PFSK-1 (cell line): Measurements from ENCODE around the gene WDR11.

ENCODE experiments used
- POLR2AphosphoS5 ChIP-seq: IDR thresholded peaks from 2 replicates; pipeline ENCODE4 v1.6.1; 2012; ENCODE audit warnings: low read depth, mild to moderate bottlenecking, control low read depth, low read length, moderate library complexity
- TAF1 ChIP-seq: IDR thresholded peaks from 2 replicates; pipeline ENCODE4 v1.6.1; 2012; ENCODE audit warnings: low read length, control low read depth, borderline replicate concordance; ENCODE audit not compliant: insufficient read depth

DNA sequence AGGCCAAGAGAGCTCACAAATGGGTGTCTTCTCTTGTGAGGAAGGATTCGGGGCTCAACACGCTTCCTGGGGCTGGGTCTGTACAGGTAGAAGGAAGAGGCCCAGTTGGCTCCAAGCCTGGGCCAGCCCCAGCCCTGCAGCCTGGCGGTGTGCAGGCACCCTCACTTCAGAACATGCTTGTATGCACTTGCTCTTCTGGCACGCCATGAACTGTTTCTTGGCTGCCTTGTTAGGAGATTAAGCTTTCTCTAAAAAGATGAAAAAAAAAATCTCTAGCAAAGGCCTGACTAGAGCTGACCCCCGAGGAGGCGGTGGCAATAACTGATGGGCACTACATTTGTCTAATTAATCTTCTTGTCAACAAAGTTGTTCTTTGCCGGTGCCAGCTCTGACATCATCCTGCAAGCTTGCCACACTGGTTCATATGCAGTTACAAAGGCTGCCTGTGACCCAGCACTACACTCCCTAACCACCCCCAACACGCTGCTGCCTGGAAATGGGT lies 94.7 kb downstream of the WDR11 start:
- TF ChIP-seq POLR2AphosphoS5 (no peak), TAF1 (no peak)
